Posterior cingulate gyrus (tissue), 11 donors: ENCODE measurements around the gene SOCS2.
"Not testable (repeated sequence)": the region's sequence is repeated elsewhere in the genome, so short reads cannot be mapped to it uniquely, and the experiment has no call there.

ENCODE experiments used
- DNase-seq, 10 donors: peaks; one replicate each; pipeline versions ENCODE4 v3.0.0 to v3.0.0-alpha.2; 2020 to 2021; ENCODE audit warnings: mixed read lengths in 3 of 10
- intact Hi-C: fragments of 100-400 bp; cut with DNase I; formaldehyde crosslinking; loops from one replicate; pipeline ENCODE4 v1.15.1; 2023

Gene SOCS2, protein sequence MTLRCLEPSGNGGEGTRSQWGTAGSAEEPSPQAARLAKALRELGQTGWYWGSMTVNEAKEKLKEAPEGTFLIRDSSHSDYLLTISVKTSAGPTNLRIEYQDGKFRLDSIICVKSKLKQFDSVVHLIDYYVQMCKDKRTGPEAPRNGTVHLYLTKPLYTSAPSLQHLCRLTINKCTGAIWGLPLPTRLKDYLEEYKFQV

DNA sequence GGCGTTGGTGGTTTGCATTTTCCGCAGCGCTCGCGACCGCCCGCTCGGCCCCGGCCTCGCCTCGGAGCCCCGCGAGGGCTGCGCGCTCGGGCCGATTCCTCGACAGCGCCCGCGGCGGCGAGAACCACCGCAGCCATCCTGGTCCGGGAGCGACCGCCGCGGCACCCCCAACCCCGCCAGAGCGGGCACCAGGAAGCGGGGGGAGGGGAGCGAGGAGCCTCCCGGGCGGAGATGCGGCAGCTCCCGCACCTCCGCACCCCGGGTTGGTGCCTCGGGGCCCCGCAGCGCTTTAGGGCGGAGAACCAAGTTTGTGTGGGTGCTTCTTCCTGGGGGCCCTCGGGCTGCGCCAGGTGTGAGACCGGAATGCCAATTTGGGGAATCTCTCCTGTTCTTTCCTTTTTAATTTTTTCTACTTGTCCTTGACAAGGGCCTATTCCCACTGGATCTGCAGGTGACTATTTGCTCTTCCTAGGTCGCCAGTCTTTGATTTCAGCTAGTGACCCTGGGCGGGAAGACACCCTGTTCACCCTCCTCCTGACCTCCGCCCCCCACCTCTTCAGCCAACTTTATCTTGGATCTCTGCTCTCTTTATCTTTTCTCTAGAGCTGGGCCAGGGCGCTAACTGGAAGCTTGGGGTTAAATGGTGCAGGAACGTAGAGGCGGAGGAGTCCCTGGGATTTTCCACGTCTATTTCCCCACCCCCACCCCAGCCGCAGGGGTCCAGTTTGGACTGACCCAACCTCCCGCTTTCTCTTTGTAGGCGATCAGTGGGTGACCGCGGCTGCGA, at the start of gene SOCS2:
Gene SOCS2, plus strand, starts transcription at position 751 of the 787 bp plus-strand sequence. CDS start 223 bp downstream, outside the sequence.
- intact Hi-C loops, result loop anchor here (2.0 to 10.0 kb wide), 3 partner anchors 105 to 403 kb away; partner anchors contain the start of gene CRADD
- peak in 6 of 10 donors; percentile 7 to 81 (median 20) for DNase-seq

- intact Hi-C loops, result no loop called here
- no peak for DNase-seq
These were observed 47.9 kb upstream of the SOCS2 start for GRCh38 chr12:93524386-93525133.

DNA sequence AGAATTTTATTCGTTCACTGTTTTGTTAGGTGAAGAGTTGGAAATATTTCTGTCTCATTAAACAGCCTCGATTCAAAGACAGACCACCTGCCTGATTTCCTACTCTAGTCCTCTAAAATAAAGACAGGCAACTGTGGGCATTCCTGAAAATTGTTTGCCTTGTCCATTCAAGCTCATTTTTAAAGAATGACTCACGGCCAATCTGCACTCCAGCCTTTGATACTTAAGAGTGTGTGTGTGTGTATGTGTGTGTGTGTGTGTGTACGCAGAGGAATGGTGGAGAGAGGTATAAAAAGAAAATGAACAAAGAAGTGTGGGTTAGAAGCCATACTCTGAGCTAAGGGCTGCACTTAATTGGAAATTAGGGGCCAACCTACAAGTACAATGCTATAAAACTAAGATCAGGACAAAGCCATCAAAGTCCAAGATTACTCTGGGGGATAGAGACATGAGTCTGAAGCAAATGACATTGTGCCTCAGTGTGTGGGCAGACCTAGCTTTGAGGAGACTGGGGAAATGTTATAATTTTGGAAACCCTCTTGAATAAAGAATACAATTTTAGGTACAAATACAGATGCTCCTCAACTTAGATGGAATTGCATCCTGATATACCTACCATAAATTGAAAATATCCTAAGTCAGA, 45.6 kb upstream of the SOCS2 start:
- intact Hi-C loops, result no loop called here
- no peak for DNase-seq

DNA sequence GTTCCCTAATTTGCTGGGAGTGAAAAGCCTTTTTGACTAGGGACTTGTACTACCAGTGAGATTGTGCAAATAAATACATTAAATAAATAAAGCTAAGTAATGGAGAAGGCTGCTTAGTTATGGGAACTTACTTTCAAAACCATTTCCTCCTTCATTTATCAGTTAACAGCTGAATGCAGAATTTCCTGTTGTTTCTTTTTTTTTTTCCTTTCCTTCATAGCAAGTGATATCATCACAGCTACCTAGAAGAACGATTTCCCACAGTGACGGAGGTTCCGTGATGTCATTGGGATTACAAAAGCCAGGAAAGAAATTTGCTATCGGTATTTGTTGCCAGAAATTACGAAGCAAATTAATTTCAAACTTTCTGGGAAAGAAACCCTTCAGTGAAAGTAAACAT, 42.1 kb upstream of the SOCS2 start:
- no peak for DNase-seq
- intact Hi-C loops, result no loop called here

GRCh38 chr12:93533310-93533709, 39.2 kb upstream of the SOCS2 start:
- no peak for DNase-seq

GRCh38 chr12:93536111-93536765, 36.2 kb upstream of the SOCS2 start:
- intact Hi-C loops, result no loop called here
- DNase-seq, result no peak

More at GRCh38 chr12:93533310-93533709, 39.2 kb upstream of the SOCS2 start:
- intact Hi-C loops, result no loop called here

DNA sequence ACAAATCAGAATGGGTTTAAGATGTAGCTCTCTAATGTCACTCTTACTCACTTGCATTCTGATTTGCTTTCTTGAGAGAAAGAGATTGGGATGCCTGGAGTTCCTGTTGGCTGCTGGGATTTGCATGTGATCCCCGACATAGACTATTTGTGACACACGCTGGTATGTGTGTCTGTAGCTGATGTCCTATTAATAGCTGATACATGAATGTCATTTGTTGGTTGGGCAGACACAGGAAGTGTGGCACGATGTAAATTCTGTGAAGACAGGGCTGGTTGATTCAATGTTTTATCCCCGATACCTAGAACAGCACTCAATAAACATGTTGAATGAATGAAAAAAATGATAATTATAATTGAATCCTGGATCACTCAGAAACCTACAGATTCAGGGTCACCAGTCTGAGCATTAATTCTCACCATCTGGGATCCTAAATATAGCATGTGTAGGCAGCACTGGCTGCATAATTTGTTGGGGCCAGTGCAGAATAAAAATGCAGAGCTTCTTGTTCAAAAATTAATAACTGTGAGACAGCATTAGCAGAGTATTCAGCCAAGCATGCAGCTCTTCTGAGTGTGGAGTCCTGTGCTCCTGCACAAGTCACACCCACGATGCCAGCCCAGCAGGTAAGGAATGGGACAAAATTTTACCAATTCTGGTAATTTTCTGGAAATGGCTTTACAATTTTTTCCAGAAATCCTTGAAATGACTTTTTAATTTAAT, 35.5 kb upstream of the SOCS2 start:
- peak in 2 of 10 donors; percentile 8 to 10 for DNase-seq
- intact Hi-C loops, result no loop called here

DNA sequence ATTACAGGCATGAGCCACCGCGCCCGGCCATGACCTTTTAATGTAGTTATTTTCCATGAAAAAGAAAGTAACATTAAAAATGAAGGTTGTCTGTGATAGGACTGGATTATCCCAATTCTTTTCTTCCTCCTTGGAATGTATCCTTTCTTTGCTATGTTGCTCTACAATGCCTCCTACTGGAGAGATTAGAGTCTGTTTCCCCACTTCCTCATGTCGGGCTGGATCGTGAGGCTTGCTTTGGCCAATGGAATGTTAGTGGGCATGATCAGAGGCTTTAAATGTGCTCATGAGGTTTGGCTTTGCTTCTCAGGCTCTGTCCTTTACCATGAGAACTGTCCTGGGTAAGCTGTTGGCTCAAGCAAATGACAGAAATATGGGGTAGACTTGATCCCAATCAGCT, 34.7 kb upstream of the SOCS2 start:
- no peak for DNase-seq
- intact Hi-C loops, result no loop called here

- intact Hi-C loops, result no loop called here
- DNase-seq, result no peak
These were observed 32.7 kb upstream of the SOCS2 start for GRCh38 chr12:93539821-93540220.

DNA sequence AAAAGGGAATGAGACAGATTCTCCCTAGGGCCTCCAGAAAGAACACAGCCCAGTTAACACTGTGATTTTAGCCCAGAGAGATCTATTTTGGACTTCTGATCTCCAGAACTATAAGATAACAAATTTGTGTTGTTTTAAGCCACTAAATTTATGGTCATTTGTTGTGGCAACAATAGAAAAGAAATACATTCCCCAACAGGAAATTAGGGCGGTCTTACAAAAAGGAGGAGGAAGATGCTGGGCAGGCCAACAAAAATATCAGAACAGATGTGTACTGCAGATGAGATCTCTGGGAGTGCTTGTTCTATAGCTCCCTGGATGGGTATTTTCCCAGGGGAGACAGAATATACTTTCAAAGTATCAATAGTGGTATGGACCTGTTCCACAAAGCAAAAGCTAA, 32.0 kb upstream of the SOCS2 start:
- no peak for DNase-seq
- intact Hi-C loops, result no loop called here

DNA sequence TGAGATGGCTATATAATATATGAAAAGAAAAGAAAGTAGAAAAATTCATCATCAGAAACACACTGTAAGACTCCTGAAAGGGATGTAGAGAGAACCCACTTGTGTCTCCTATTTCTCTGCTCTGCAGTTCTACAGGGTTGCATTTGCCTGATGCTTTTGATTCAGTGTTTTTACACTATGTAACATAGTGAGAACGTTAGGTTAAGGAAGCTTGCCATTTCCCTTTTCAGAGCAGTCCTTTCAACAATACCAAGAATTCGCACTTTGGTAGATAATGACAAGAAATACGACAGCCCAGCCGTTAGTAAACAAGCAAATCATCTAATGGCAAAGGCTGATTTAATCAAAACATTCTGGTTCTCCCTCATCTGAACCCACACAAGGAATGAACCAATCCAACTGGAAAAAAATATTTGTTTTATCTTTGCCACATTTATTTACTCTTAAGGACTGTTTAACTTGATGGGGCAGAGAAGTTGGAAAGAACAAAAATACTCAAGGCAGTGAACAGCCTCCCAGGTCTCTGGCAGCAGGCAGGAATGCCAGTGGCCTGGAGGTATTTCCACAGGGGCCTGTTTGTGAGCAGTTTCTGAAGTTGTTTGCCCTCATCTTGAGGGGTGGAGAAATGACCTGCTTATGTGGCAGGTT, 30.8 kb upstream of the SOCS2 start:
- intact Hi-C loops, result no loop called here
- DNase-seq, result no peak

DNA sequence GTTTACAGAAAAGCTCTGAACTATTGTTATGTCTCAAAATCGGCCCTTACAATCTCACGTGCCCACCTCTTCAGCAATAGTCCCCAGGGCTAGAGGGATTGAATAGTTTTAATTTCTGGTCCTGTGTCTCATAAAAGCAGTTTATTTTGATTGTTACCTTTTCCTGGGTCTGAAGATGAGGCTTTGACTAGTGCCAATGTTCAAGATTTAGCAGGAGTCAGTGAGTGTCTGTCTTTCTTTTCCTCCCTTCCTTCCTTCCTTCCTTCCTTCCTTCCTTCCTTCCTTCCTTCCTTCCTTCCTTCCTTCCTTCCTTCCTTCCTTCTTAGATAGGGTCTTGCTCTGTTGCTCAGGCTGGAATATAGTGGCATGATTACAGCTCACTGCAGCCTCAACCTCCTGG, 24.7 kb upstream of the SOCS2 start:
- no peak for DNase-seq
- intact Hi-C loops, result no loop called here

DNA sequence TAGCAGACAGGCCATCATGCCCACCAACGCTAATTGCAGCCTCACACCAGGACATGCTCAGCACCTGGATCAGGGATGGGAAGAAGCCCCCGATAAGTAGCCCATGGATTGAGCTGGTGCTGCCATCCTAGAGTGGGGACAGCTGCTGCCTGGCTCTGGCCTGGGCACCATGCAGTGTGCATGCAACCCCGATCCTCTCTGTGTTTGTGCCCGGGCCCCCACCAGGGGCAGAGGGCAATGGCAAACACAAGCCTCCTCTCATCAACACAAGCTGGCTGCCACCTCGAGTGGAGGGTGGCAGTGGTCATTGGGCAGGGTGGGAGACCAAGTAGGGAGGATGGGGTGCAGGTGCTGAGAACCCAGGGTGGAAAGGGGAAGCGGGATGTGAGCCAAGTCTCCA, 23.3 kb upstream of the SOCS2 start:
- intact Hi-C loops, result no loop called here
- no peak for DNase-seq

GRCh38 chr12:93550748-93551611, 21.5 kb upstream of the SOCS2 start:
- DNase-seq, result no peak
- intact Hi-C loops, result no loop called here

- intact Hi-C loops, result no loop called here
- DNase-seq, result no peak
These were observed 20.0 kb upstream of the SOCS2 start for GRCh38 chr12:93552427-93552826.

GRCh38 chr12:93557879-93558278, 14.6 kb upstream of the SOCS2 start:
- intact Hi-C loops, DNase-seq: not testable (repeated sequence)

- intact Hi-C loops, result not testable (repeated sequence)
These were observed 13.8 kb upstream of the SOCS2 start for GRCh38 chr12:93558685-93559084.

More at GRCh38 chr12:93558685-93559084, 13.8 kb upstream of the SOCS2 start:
- not testable (repeated sequence) for DNase-seq
